GM10266 (cell line): Measurements from ENCODE around the gene EIF3D.
"Not testable (repeated sequence)": the region's sequence is repeated elsewhere in the genome, so short reads cannot be mapped to it uniquely, and the experiment has no call there.

Experiments used
- DNase-seq: peaks from one replicate; pipeline ENCODE4 v3.0.0; 2012; ENCODE audit errors: extremely low spot score
- CTCF ChIP-seq: IDR thresholded peaks from 2 replicates; pipeline ENCODE4 v1.5.1; 2012; ENCODE audit warnings: mild to moderate bottlenecking, low read depth; ENCODE audit not compliant: control insufficient read depth, insufficient read depth; ENCODE audit errors: missing control alignments

The EIF3D gene

GRCh38 chr22:36520423-36520822 is 8.5 kb downstream of the EIF3D start:
- DNase-seq, result no peak
- TF ChIP-seq CTCF, result no peak

GRCh38 chr22:36519906-36520305 is 9.1 kb downstream of the EIF3D start:
- DNase-seq, result not testable (repeated sequence)

GRCh38 chr22:36514766-36515165 is 14.2 kb downstream of the EIF3D start:
- no peak for TF ChIP-seq CTCF
- DNase-seq, result no peak

GRCh38 chr22:36512991-36513390 is 16.0 kb downstream of the EIF3D start:
- TF ChIP-seq CTCF, result no peak
- no peak for DNase-seq

- DNase-seq, result no peak
- no peak for TF ChIP-seq CTCF
Measured at GRCh38 chr22:36512333-36512732, 16.6 kb downstream of the EIF3D start.

GRCh38 chr22:36510966-36511881 is 17.7 kb downstream of the EIF3D start:
- DNase-seq, result no peak
- peak; percentile 58 for TF ChIP-seq CTCF

GRCh38 chr22:36510384-36510783 is 18.6 kb downstream of the EIF3D start:
- no peak for DNase-seq
- no peak for TF ChIP-seq CTCF
